Vagina (tissue), 2 donors: ENCODE measurements around the gene OVOL1.

Experiments
- CTCF ChIP-seq, 3 experiments: fragments of 450-650 bp in 2 of 3; fragments of 200-600 bp in 1 of 3; sonication (generic) in 1 of 3; IDR thresholded peaks; one replicate each; pipeline ENCODE4 v1.5.1; 2017 to 2019; ENCODE audit warnings: antibody characterized with exemption in 3 of 3, mild to moderate bottlenecking in 2 of 3, moderate library complexity in 2 of 3
- POLR2A ChIP-seq, 2 donors: fragments of 450-650 bp; IDR thresholded peaks; one replicate each; pipeline ENCODE4 v1.6.1; 2017; ENCODE audit warnings: antibody characterized with exemption in 2 of 2, mild to moderate bottlenecking in 2 of 2, moderate library complexity in 2 of 2
- POLR2AphosphoS5 ChIP-seq, 2 donors: sonication (generic); formaldehyde crosslinking; IDR thresholded peaks; one replicate each; pipeline ENCODE4 v1.9.0; 2017; ENCODE audit warnings: antibody characterized with exemption in 2 of 2, mild to moderate bottlenecking in 2 of 2, low read depth in 1 of 2; ENCODE audit not compliant: insufficient read depth in 1 of 2

DNA sequence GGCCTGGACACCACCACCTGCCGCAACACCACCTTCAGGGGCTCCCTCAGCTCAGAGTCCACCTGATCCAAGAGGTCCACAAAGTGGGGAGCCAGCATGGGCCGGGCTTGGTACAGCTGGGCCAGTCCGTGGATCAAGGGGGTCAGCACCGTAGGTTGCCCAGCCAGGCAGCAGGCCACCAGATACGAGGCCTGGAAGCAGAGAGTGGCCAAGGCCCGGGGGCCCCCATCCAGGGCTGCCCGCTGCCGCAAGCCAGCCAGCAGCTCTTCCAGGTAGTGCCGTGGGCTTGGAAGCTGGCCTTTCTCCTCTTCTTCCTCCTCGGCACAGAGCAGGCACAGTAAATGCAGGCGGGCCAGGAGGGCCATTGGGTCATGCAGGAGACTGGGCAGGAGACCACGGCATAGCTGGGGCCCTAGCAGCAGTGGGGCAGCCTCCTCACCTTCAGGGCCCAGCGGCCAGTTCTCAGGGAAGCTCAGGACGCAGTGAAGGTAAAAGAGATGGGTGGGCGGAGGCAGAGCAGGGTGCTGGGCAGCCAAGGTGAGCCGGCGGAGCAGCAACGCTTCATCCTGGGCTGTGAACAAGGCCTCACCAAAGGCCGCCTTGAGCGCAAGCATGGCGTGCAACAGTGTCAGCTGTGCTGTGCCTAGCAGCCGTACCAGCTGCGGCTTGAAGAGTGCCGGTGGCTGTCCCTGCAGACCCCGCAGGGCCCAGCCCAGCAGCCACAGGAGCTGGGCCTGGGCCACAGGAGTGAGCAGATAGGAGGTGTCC, 7.8 kb upstream of the OVOL1 start:
- TF ChIP-seq CTCF (IDR thresholded peaks at IDR 0.05) (no peak), POLR2A (IDR thresholded peaks at IDR 0.05) (no peak), POLR2AphosphoS5 (IDR thresholded peaks at IDR 0.05; ENCODE audit: insufficient read depth in 1 of 2, low read depth in 1 of 2) (no peak)
